HG03066 (cell line): ENCODE measurements around the gene HP1BP3.
A peak's percentile ranks its signal among the peaks of the same experiment; 100 is the strongest.
"Not testable (repeated sequence)": the region's sequence is repeated elsewhere in the genome, so short reads cannot be mapped to it uniquely, and the experiment has no call there.

Experiments
- ATAC-seq: cut with Tn5 transposase; IDR thresholded peaks from one replicate; pipeline ENCODE4 v1.9.1; 2021; ENCODE audit warnings: low read depth; ENCODE audit not compliant: unreplicated experiment

Gene HP1BP3

GRCh38 chr1:20787029-20787839 is at the start of gene HP1BP3:
TSS of gene HP1BP3 (minus strand) at chr1:20787307. CDS start at chr1:20780440, 6,867 bp downstream.
- ATAC-seq: peak; percentile 51

GRCh38 chr1:20836230-20836629 is 49.1 kb upstream of the HP1BP3 start:
- ATAC-seq: no peak

GRCh38 chr1:20834780-20835179 is 47.7 kb upstream of the HP1BP3 start:
- no peak for ATAC-seq

GRCh38 chr1:20834192-20834591 is 47.1 kb upstream of the HP1BP3 start:
- ATAC-seq: no peak

- ATAC-seq: no peak
Observed at GRCh38 chr1:20830378-20830777, 43.3 kb upstream of the HP1BP3 start.

- no peak for ATAC-seq
Observed at GRCh38 chr1:20829946-20830345, 42.8 kb upstream of the HP1BP3 start.

GRCh38 chr1:20829531-20829930 is 42.4 kb upstream of the HP1BP3 start:
- no peak for ATAC-seq

- no peak for ATAC-seq
Observed at GRCh38 chr1:20823845-20824244, 36.7 kb upstream of the HP1BP3 start.

- no peak for ATAC-seq
Observed at GRCh38 chr1:20821466-20821865, 34.4 kb upstream of the HP1BP3 start.

- ATAC-seq: no peak
Observed at GRCh38 chr1:20819818-20820217, 32.7 kb upstream of the HP1BP3 start.

- ATAC-seq: no peak
Observed at GRCh38 chr1:20814534-20814871, 27.4 kb upstream of the HP1BP3 start.

GRCh38 chr1:20811916-20812315 is 24.8 kb upstream of the HP1BP3 start:
- no peak for ATAC-seq

GRCh38 chr1:20793236-20793635 is 6.1 kb upstream of the HP1BP3 start:
- ATAC-seq: no peak

- ATAC-seq: no peak
Observed at GRCh38 chr1:20792196-20792595, 5.1 kb upstream of the HP1BP3 start.

GRCh38 chr1:20790785-20791184 is 3.7 kb upstream of the HP1BP3 start:
- no peak for ATAC-seq

- ATAC-seq: not testable (repeated sequence)
Observed at GRCh38 chr1:20789598-20789997, 2.5 kb upstream of the HP1BP3 start.

GRCh38 chr1:20787840-20788795 is 1.0 kb upstream of the HP1BP3 start:
- ATAC-seq: no peak

GRCh38 chr1:20786253-20787028 is 666 bp downstream of the HP1BP3 start:
- ATAC-seq: peak; percentile 69

GRCh38 chr1:20785907-20786252 is 1.2 kb downstream of the HP1BP3 start:
- ATAC-seq: no peak

- ATAC-seq: no peak
Observed at GRCh38 chr1:20775700-20776099, 11.4 kb downstream of the HP1BP3 start.

- ATAC-seq: no peak
Observed at GRCh38 chr1:20771780-20772179, 15.3 kb downstream of the HP1BP3 start.
